Measurements from ENCODE around the gene KRT27.
"Not testable (repeated sequence)": the region's sequence is repeated elsewhere in the genome, so short reads cannot be mapped to it uniquely, and the experiment has no call there.

Gene KRT27

DNA sequence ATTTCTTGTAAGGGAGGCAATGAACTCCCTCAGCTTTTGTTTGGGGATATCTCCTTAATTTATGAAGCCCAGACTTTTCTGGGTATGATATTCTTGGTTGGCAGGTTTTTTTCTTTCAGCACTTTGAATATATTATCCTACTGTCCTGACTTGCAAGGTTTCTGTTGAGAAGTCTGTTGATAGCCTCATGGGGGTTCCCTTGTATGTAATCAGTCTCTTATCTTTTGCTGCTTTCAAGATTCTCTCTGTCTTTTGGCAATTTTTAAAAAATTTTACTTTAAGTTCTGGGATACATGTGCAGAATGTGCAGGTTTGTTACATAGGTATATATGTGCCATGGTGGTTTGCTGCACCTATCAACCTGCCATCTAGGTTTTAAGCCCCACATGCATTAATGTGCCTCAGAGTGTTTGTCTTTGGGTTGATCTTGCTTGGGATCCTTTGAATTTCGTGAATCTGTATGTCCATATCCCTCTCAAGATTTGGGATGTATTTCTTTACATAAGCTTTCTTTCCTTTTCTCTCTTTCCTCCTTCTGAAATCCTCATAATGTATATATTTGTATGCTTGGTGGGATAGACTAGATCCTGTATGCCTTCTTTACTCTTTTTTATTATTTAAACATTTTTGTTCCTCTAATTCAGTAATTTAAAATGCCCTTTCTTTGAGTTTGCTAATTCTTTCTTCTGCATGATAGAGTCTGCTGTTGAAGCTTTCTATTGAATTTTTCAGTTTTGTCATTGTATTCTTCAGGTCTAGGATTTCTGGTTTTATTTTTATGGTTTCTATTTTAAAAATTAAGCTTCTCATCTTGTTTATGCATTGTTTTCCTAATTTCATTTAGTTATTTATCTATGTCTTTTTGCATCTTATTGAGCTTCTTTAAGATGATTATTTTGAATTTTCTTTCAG is 22.0 kb downstream of the KRT27 start:
- H3K36me3 ChIP-seq (ENCODE audit: control insufficient read depth in 2 of 2, insufficient read depth in 2 of 2, low read length in 2 of 2) = no peaks in the 10 kb centered on the region
- no peak overlapping the region for H3K27ac ChIP-seq (ENCODE audit: low read length)
- no peak overlapping the region for H3K9ac ChIP-seq (ENCODE audit: low read length in 2 of 2)
- H3K4me3 ChIP-seq (ENCODE audit: low read length in 2 of 2) = no peak overlapping the region
- peaks cover 0 to 17% of the 10 kb centered on the region in 2 donors for H3K9me3 ChIP-seq (ENCODE audit: control insufficient read depth in 2 of 2, low read length in 2 of 2)
- H3K4me1 ChIP-seq (ENCODE audit: control insufficient read depth, insufficient read depth, low read length) = no peaks in the 10 kb centered on the region
- no peaks in the 10 kb centered on the region for H3K27me3 ChIP-seq (ENCODE audit: control insufficient read depth in 1 of 2, insufficient read depth in 2 of 2, low read length in 2 of 2)

DNA sequence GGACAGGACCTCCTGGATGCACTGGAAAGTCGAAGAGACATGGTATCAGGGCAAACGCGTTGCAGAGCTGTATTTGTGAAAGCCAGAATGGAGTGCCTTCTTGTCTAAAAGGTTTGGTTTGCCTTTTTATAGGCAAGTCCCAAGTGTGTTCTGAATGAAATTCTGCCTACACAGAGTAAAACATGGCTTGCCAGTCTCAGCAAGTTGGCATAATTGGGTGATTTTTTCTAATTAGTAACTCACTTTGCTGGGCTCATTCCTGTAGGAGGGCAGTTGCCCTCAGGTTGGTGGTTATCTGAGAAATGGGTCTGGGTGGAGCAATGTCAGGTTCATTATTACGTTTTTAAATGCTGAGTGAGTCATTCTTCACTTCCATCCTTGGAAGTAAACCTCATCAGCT is 27.1 kb downstream of the KRT27 start, which contains the start of gene KRT25:
Gene KRT25 (minus strand): TSS at position 101 of the 400 bp plus-strand sequence. CDS start 60 bp downstream, at position 41.
- H3K36me3 ChIP-seq (ENCODE audit: control insufficient read depth in 2 of 2, insufficient read depth in 2 of 2, low read length in 2 of 2) = no peaks in the 10 kb centered on the region
- no peak within 1 kb of the TSS for H3K27ac ChIP-seq (ENCODE audit: low read length)
- H3K4me1 ChIP-seq (ENCODE audit: control insufficient read depth, insufficient read depth, low read length) = no peaks in the 10 kb centered on the region
- peaks cover 0 to 6% of the 10 kb centered on the region in 2 donors for H3K9me3 ChIP-seq (ENCODE audit: control insufficient read depth in 2 of 2, low read length in 2 of 2)
- H3K27me3 ChIP-seq (ENCODE audit: control insufficient read depth in 1 of 2, insufficient read depth in 2 of 2, low read length in 2 of 2) = no peaks in the 10 kb centered on the region
- no peak within 1 kb of the TSS for H3K9ac ChIP-seq (ENCODE audit: low read length in 2 of 2)
- H3K4me3 ChIP-seq (ENCODE audit: low read length in 2 of 2) = no peak within 1 kb of the TSS

DNA sequence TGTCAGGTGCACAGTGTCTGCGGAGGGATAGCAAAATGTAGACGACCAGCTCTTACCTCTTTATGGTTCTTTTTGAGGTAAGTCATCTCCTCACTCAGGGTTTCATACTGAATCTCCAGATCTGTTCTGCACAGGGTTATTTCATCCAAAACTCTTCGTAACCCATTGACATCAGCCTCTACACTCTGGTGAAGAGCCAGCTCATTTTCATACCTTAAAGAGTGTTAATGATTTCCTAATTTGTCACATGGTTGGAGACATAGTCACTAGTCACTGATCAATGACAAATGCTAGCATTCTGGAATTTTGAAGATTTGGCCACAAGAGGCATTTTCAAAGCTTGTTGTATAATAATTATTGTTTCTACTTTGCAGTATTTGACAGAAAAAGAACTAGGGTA is 28.5 kb downstream of the KRT27 start:
- no peak overlapping the region for H3K27ac ChIP-seq (ENCODE audit: low read length)
- no peaks in the 10 kb centered on the region for H3K4me1 ChIP-seq (ENCODE audit: control insufficient read depth, insufficient read depth, low read length)
- no peaks in the 10 kb centered on the region for H3K9me3 ChIP-seq (ENCODE audit: control insufficient read depth in 2 of 2, low read length in 2 of 2)
- H3K9ac ChIP-seq (ENCODE audit: low read length in 2 of 2) = no peak overlapping the region
- no peak overlapping the region for H3K4me3 ChIP-seq (ENCODE audit: low read length in 2 of 2)
- H3K27me3 ChIP-seq (ENCODE audit: control insufficient read depth in 1 of 2, insufficient read depth in 2 of 2, low read length in 2 of 2) = no peaks in the 10 kb centered on the region
- H3K36me3 ChIP-seq (ENCODE audit: control insufficient read depth in 2 of 2, insufficient read depth in 2 of 2, low read length in 2 of 2) = no peaks in the 10 kb centered on the region

DNA sequence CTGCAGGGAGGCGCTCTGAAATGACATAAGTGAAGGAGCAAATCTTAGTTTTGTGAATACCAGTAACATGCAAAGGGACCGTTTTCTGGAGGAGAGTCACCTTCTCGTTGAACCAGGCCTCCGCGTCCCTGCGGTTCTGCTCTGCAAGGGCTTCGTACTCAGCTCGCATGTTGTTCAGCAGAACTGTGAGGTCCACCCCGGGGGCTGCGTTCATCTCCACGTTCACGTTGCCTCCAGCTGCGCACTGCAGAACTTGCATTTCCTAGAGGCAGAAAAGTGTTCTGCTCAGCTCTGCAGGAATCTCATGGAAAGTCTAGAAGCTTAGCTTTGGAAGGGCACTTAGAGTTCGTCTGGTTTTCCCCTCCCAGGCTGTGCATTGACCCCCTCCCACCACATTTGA is 31.3 kb downstream of the KRT27 start:
- Histone ChIP-seq H3K27me3 (ENCODE audit: control insufficient read depth in 1 of 2, insufficient read depth in 2 of 2, low read length in 2 of 2) (no peaks in the 10 kb centered on the region), H3K9ac (ENCODE audit: low read length in 2 of 2) (no peak overlapping the region), H3K4me1 (ENCODE audit: control insufficient read depth, insufficient read depth, low read length) (no peaks in the 10 kb centered on the region), H3K27ac (ENCODE audit: low read length) (no peak overlapping the region), H3K36me3 (ENCODE audit: control insufficient read depth in 2 of 2, insufficient read depth in 2 of 2, low read length in 2 of 2) (no peaks in the 10 kb centered on the region), H3K9me3 (ENCODE audit: control insufficient read depth in 2 of 2, low read length in 2 of 2) (no peaks in the 10 kb centered on the region), H3K4me3 (ENCODE audit: low read length in 2 of 2) (no peak overlapping the region)

GRCh38 chr17:40750391-40750790 is 32.0 kb downstream of the KRT27 start:
- no peak overlapping the region for H3K27ac ChIP-seq (ENCODE audit: low read length)
- H3K9me3 ChIP-seq (ENCODE audit: control insufficient read depth in 2 of 2, low read length in 2 of 2) = no peaks in the 10 kb centered on the region
- no peak overlapping the region for H3K9ac ChIP-seq (ENCODE audit: low read length in 2 of 2)
- no peaks in the 10 kb centered on the region for H3K36me3 ChIP-seq (ENCODE audit: control insufficient read depth in 2 of 2, insufficient read depth in 2 of 2, low read length in 2 of 2)
- no peak overlapping the region for H3K4me3 ChIP-seq (ENCODE audit: low read length in 2 of 2)
- no peaks in the 10 kb centered on the region for H3K4me1 ChIP-seq (ENCODE audit: control insufficient read depth, insufficient read depth, low read length)
- peaks cover 0 to 2% of the 10 kb centered on the region in 2 donors for H3K27me3 ChIP-seq (ENCODE audit: control insufficient read depth in 1 of 2, insufficient read depth in 2 of 2, low read length in 2 of 2)

GRCh38 chr17:40748666-40749065 is 33.7 kb downstream of the KRT27 start:
- not testable (repeated sequence) for H3K9ac ChIP-seq (ENCODE audit: low read length in 2 of 2); H3K27me3 ChIP-seq (ENCODE audit: control insufficient read depth in 1 of 2, insufficient read depth in 2 of 2, low read length in 2 of 2); H3K4me1 ChIP-seq (ENCODE audit: control insufficient read depth, insufficient read depth, low read length); H3K27ac ChIP-seq (ENCODE audit: low read length); H3K9me3 ChIP-seq (ENCODE audit: control insufficient read depth in 2 of 2, low read length in 2 of 2); H3K36me3 ChIP-seq (ENCODE audit: control insufficient read depth in 2 of 2, insufficient read depth in 2 of 2, low read length in 2 of 2); H3K4me3 ChIP-seq (ENCODE audit: low read length in 2 of 2)

DNA sequence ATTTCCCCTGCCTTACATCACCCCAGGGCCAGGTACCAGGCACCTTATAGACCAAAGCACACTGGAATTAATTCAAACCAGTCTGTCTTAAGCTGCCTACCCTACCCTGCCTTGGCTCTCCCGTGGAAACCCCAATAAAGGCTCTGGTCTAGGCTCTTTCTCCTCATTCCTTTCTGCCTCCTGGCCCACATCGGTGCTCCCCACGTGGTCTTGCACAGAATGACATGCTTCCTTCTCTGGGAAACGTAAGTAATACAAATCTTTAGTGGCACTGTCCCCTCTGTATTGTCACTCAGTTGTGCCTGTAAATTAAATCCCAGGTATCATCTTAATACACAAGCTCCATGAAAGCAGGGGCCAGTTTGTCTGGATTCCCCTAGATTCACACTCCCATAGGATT is 43.8 kb downstream of the KRT27 start:
- Histone ChIP-seq H3K9me3 (ENCODE audit: control insufficient read depth in 2 of 2, low read length in 2 of 2) (no peaks in the 10 kb centered on the region), H3K27ac (ENCODE audit: low read length) (no peak overlapping the region), H3K4me3 (ENCODE audit: low read length in 2 of 2) (no peak overlapping the region), H3K4me1 (ENCODE audit: control insufficient read depth, insufficient read depth, low read length) (no peaks in the 10 kb centered on the region), H3K36me3 (ENCODE audit: control insufficient read depth in 2 of 2, insufficient read depth in 2 of 2, low read length in 2 of 2) (no peaks in the 10 kb centered on the region), H3K9ac (ENCODE audit: low read length in 2 of 2) (no peak overlapping the region), H3K27me3 (ENCODE audit: control insufficient read depth in 1 of 2, insufficient read depth in 2 of 2, low read length in 2 of 2) (peaks cover 0 to 2% of the 10 kb centered on the region in 2 donors)

DNA sequence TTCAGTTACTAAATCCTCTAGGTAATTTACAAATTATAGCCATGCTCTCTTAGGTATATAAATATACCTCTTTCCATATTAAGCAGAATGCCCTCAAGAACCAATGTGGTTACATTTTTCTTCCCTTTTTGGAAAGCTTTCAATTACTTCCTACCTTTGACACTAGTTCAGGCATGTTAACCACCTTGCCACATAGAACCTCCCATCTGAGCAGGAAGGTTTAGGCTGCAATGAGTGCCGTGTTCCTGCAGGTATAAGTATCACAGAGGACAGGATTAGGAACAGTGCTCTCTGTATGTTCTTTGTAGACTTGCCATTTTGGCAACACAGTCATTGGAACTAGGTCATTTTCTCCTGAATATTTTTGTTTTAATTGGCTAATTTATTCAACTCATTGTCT is 47.3 kb downstream of the KRT27 start:
- no peaks in the 10 kb centered on the region for H3K4me1 ChIP-seq (ENCODE audit: control insufficient read depth, insufficient read depth, low read length)
- H3K27me3 ChIP-seq (ENCODE audit: control insufficient read depth in 1 of 2, insufficient read depth in 2 of 2, low read length in 2 of 2) = peaks cover under 1 to 2% of the 10 kb centered on the region in 2 donors
- no peak overlapping the region for H3K27ac ChIP-seq (ENCODE audit: low read length)
- H3K9me3 ChIP-seq (ENCODE audit: control insufficient read depth in 2 of 2, low read length in 2 of 2) = no peaks in the 10 kb centered on the region
- H3K4me3 ChIP-seq (ENCODE audit: low read length in 2 of 2) = no peak overlapping the region
- no peaks in the 10 kb centered on the region for H3K36me3 ChIP-seq (ENCODE audit: control insufficient read depth in 2 of 2, insufficient read depth in 2 of 2, low read length in 2 of 2)
- H3K9ac ChIP-seq (ENCODE audit: low read length in 2 of 2) = no peak overlapping the region

GRCh38 chr17:40734018-40734417 is 48.3 kb downstream of the KRT27 start:
- Histone ChIP-seq H3K27ac (ENCODE audit: low read length) (no peak overlapping the region), H3K4me1 (ENCODE audit: control insufficient read depth, insufficient read depth, low read length) (no peaks in the 10 kb centered on the region), H3K9me3 (ENCODE audit: control insufficient read depth in 2 of 2, low read length in 2 of 2) (no peaks in the 10 kb centered on the region), H3K27me3 (ENCODE audit: control insufficient read depth in 1 of 2, insufficient read depth in 2 of 2, low read length in 2 of 2) (peaks cover 2% of the 10 kb centered on the region in 2 donors), H3K36me3 (ENCODE audit: control insufficient read depth in 2 of 2, insufficient read depth in 2 of 2, low read length in 2 of 2) (no peaks in the 10 kb centered on the region), H3K4me3 (ENCODE audit: low read length in 2 of 2) (no peak overlapping the region), H3K9ac (ENCODE audit: low read length in 2 of 2) (no peak overlapping the region)

DNA sequence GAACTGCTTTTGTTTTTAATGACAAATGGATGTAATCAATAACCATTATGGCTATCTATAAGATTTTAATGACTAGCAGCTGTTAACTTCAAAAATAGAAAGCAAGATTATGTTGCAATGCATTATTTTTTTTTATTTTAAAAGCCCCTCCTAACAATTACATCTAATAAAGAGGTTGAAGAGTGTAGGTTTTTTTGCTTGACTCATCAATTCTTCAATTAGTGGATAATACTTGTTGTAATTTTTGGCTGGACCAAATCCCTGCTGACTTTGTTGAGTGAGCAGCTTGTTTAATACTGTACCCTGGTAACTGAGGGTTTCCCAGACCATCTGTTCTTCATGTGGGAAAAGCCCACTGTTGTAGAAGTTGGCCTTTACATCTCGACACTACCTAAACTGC is 51.4 kb downstream of the KRT27 start:
- Histone ChIP-seq H3K9ac (ENCODE audit: low read length in 2 of 2) (no peak overlapping the region), H3K9me3 (ENCODE audit: control insufficient read depth in 2 of 2, low read length in 2 of 2) (no peaks in the 10 kb centered on the region), H3K27me3 (ENCODE audit: control insufficient read depth in 1 of 2, insufficient read depth in 2 of 2, low read length in 2 of 2) (peaks cover 2% of the 10 kb centered on the region in 2 donors), H3K4me3 (ENCODE audit: low read length in 2 of 2) (no peak overlapping the region), H3K36me3 (ENCODE audit: control insufficient read depth in 2 of 2, insufficient read depth in 2 of 2, low read length in 2 of 2) (no peaks in the 10 kb centered on the region), H3K27ac (ENCODE audit: low read length) (no peak overlapping the region), H3K4me1 (ENCODE audit: control insufficient read depth, insufficient read depth, low read length) (no peaks in the 10 kb centered on the region)

Measured in stomach smooth muscle (tissue), 2 donors.